GM23338 (cell line): ENCODE results near the gene CRABP1. TPM values are rescaled to one million over a fixed set of nuclear protein-coding genes. Genes with fewer than 3 reads are reported as not detected.

Experiments used
- CREB1 ChIP-seq: fragments of 250-450 bp; sonication (Bioruptor Pico); IDR thresholded peaks from 2 replicates; pipeline ENCODE4 v1.5.0; 2020; ENCODE audit warnings: low read depth, mild to moderate bottlenecking, moderate library complexity
- CTCF ChIP-seq, 2 experiments: fragments of 200-600 bp in 1 of 2; sonication (generic) in 1 of 2; conservative IDR thresholded peaks; 2 replicates each; pipeline versions ENCODE4 v1.5.1 to v1.6.1; 2016 to 2017; ENCODE audit warnings: antibody characterized with exemption in 2 of 2, low read depth in 2 of 2, mild to moderate bottlenecking in 2 of 2, moderate library complexity in 1 of 2
- EZH2 ChIP-seq: fragments of 200-600 bp; sonication (generic); IDR thresholded peaks from one replicate; pipeline ENCODE4 v1.8.0; 2017; ENCODE audit warnings: antibody characterized with exemption, mild to moderate bottlenecking, low read depth; ENCODE audit not compliant: unreplicated experiment
- EZH2phosphoT487 ChIP-seq: fragments of 200-600 bp; sonication (generic); IDR thresholded peaks from one replicate; pipeline ENCODE4 v1.8.1; 2018; ENCODE audit warnings: antibody characterized with exemption; ENCODE audit not compliant: unreplicated experiment
- JUNB ChIP-seq: IDR thresholded peaks from one replicate; pipeline ENCODE4 v1.6.1; 2016; ENCODE audit warnings: antibody characterized with exemption; ENCODE audit not compliant: unreplicated experiment
- NANOG ChIP-seq: IDR thresholded peaks from 2 replicates; pipeline ENCODE4 v1.6.1; 2016; ENCODE audit warnings: antibody characterized with exemption, borderline replicate concordance
- POLR2AphosphoS5 ChIP-seq: IDR thresholded peaks from 2 replicates; pipeline ENCODE4 v1.6.1; 2016; ENCODE audit warnings: antibody characterized with exemption, low read depth
- REST ChIP-seq: IDR thresholded peaks from one replicate; pipeline ENCODE4 v1.6.1; 2018; ENCODE audit warnings: antibody characterized with exemption; ENCODE audit not compliant: unreplicated experiment
- STAT1 ChIP-seq: IDR thresholded peaks from one replicate; pipeline ENCODE4 v1.6.1; 2016; ENCODE audit warnings: antibody characterized with exemption; ENCODE audit not compliant: unreplicated experiment
- ZNF114 ChIP-seq: fragments of 250-450 bp; sonication (Bioruptor Pico); IDR thresholded peaks from 2 replicates; pipeline ENCODE4 v1.5.0; 2020; ENCODE audit warnings: mild to moderate bottlenecking, moderate library complexity
- ZNF331 ChIP-seq: fragments of 250-450 bp; sonication (Bioruptor Pico); IDR thresholded peaks from 2 replicates; pipeline ENCODE4 v1.5.0; 2020; ENCODE audit warnings: low read depth, mild to moderate bottlenecking, moderate library complexity
- ZNF462 ChIP-seq: fragments of 250-450 bp; sonication (Bioruptor Pico); IDR thresholded peaks from 2 replicates; pipeline ENCODE4 v1.5.0; 2020; ENCODE audit warnings: mild to moderate bottlenecking, moderate library complexity
- polyA plus RNA-seq: library from polyadenylated mRNA; unstranded; fragments of >200 nt; fragmentation: Nextera tagmentation; extraction: Ambion mirVana; gene quantifications from 2 replicates; pipeline ENCODE4 v1.2.1, GENCODE V29; 2016
- total RNA-seq: library from RNA; depleted of rRNA; stranded (reverse); fragments of >200 nt; shearing (Covaris generic); gene quantifications from 2 replicates; pipeline ENCODE4 v1.2.3, GENCODE V29; 2014

Gene CRABP1
- total and polyA plus RNA-seq, 2 experiments from 2014 or later: 156 to 522 TPM

GRCh38 chr15:78307976-78308375 is 32.2 kb upstream of the CRABP1 start (continued):
- TF ChIP-seq ZNF462 (CRISPR knock-in tag): no peak
- TF ChIP-seq NANOG: no peak
- no peak for TF ChIP-seq STAT1
- no peak for TF ChIP-seq CTCF (conservative IDR thresholded peaks at IDR 0.05; ENCODE audit: low read depth in 2 of 2)
- no peak for TF ChIP-seq POLR2AphosphoS5
- no peak for TF ChIP-seq JUNB
- TF ChIP-seq ZNF114 (CRISPR knock-in tag): no peak
- no peak for TF ChIP-seq CREB1 (CRISPR knock-in tag)
- no peak for TF ChIP-seq REST
- TF ChIP-seq EZH2: no peak
- TF ChIP-seq ZNF331 (CRISPR knock-in tag): no peak
- no peak for TF ChIP-seq EZH2phosphoT487
